ENCODE data around the gene NABP2. TPM values are rescaled to one million over a fixed set of nuclear protein-coding genes. Genes with fewer than 3 reads are reported as not detected.

Gene NABP2
- polyA plus RNA-seq, 1 donor (not counting 4 experiments of a cell fraction or from before 2014, with no cell fraction given): 53.5 TPM

GRCh38 chr12:56205445-56205844, 18.7 kb upstream of the NABP2 start:
- Histone ChIP-seq H2AFZ (ENCODE audit: control insufficient read depth, low read length) (no peak overlapping the region), H3K9me3 (ENCODE audit: control insufficient read depth, low read depth, low read length) (no peaks in the 10 kb centered on the region), H3K4me3 (ENCODE audit: control insufficient read depth in 2 of 3, extremely low read depth in 1 of 3, insufficient read depth in 2 of 3, low read depth in 1 of 3, low read length in 3 of 3) (no peak overlapping the region), H3K79me2 (ENCODE audit: control insufficient read depth, insufficient read depth, low read length) (no peaks in the 10 kb centered on the region), H3K4me2 (ENCODE audit: control insufficient read depth, extremely low read depth, insufficient read depth, low read depth, low read length) (no peak overlapping the region), H3K4me1 (ENCODE audit: control insufficient read depth, extremely low read depth, insufficient read depth, low read length) (no peaks in the 10 kb centered on the region), H3K9ac (ENCODE audit: control insufficient read depth, extremely low read depth, insufficient read depth, low read length) (no peak overlapping the region), H3K36me3 (ENCODE audit: control insufficient read depth in 2 of 2, extremely low read depth in 1 of 2, insufficient read depth in 2 of 2, low read length in 2 of 2) (peaks cover 22 to 43% of the 10 kb centered on the region in 2 experiments), H3K27ac (ENCODE audit: control insufficient read depth, insufficient read depth, low read length) (no peak overlapping the region), H4K20me1 (ENCODE audit: control insufficient read depth, extremely low read depth, insufficient read depth, low read length) (no peaks in the 10 kb centered on the region), H3K9me1 (ENCODE audit: control insufficient read depth, extremely low read depth, insufficient read depth, low read length) (no peaks in the 10 kb centered on the region), H3K27me3 (ENCODE audit: control insufficient read depth, extremely low read depth, insufficient read depth, low read length) (no peaks in the 10 kb centered on the region)
- TF ChIP-seq, protein P1, sequence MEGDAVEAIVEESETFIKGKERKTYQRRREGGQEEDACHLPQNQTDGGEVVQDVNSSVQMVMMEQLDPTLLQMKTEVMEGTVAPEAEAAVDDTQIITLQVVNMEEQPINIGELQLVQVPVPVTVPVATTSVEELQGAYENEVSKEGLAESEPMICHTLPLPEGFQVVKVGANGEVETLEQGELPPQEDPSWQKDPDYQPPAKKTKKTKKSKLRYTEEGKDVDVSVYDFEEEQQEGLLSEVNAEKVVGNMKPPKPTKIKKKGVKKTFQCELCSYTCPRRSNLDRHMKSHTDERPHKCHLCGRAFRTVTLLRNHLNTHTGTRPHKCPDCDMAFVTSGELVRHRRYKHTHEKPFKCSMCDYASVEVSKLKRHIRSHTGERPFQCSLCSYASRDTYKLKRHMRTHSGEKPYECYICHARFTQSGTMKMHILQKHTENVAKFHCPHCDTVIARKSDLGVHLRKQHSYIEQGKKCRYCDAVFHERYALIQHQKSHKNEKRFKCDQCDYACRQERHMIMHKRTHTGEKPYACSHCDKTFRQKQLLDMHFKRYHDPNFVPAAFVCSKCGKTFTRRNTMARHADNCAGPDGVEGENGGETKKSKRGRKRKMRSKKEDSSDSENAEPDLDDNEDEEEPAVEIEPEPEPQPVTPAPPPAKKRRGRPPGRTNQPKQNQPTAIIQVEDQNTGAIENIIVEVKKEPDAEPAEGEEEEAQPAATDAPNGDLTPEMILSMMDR (optimal IDR thresholded peaks at IDR 0.05 in 1 of 3, IDR thresholded peaks at IDR 0.05 in 1 of 3, conservative IDR thresholded peaks at IDR 0.05 in 1 of 3; ENCODE audit: extremely low read depth in 1 of 3, insufficient read depth in 2 of 3, low read length in 3 of 3): no peak
- TF ChIP-seq EZH2 (IDR thresholded peaks at IDR 0.05; ENCODE audit: low read length): no peak
- dilution Hi-C loops (cut with MboI; ENCODE audit: extremely low pct_ligation_motif_present, low sequenced_read_pairs): no loop called here
- DNase-seq (ENCODE audit: low read depth, low spot score): no peak
- FAIRE-seq: no peak

DNA sequence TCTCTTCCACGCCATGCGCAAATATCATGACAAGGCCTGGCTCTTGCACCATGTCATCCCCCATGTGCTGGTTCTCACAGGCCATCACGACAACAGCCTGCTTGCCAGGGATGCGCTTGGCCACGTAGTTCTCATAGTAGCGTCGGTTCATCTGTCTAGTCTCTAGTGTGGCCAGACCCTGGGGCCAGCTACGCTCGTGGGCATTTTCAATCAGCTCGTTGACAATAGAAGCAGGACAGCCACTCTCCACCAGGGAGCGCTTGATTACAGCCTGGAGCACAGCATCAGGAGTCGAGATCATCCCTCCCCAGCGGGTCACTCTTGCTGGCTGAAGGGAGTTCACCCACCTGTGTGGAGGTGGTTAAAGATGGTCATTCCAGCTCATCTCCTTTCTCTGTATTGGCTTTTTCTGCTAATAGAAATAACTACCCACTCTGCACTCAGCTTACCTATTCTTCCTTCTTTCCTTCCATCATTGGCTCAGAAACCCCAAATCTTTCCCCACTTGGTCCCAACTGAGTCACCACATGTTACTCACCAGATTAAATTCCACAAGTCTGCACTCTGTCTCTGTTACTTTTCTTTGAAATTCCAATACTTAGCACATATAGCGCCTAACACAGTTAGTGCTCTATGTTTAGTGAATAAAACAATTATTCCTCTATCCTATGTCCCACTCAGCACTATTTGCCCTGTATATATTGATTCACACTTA, 17.5 kb upstream of the NABP2 start:
- no peak overlapping the region for H2AFZ ChIP-seq (ENCODE audit: control insufficient read depth, low read length)
- TF ChIP-seq, protein P1 (optimal IDR thresholded peaks at IDR 0.05 in 1 of 3, IDR thresholded peaks at IDR 0.05 in 1 of 3, conservative IDR thresholded peaks at IDR 0.05 in 1 of 3; ENCODE audit: extremely low read depth in 1 of 3, insufficient read depth in 2 of 3, low read length in 3 of 3): peak; percentile 68 to 78 (median 71)
- TF ChIP-seq EZH2 (IDR thresholded peaks at IDR 0.05; ENCODE audit: low read length): no peak
- peaks cover 26 to 43% of the 10 kb centered on the region in 2 experiments for H3K36me3 ChIP-seq (ENCODE audit: control insufficient read depth in 2 of 2, extremely low read depth in 1 of 2, insufficient read depth in 2 of 2, low read length in 2 of 2)
- H3K9me3 ChIP-seq (ENCODE audit: control insufficient read depth, low read depth, low read length): no peaks in the 10 kb centered on the region
- no peak overlapping the region for H3K27ac ChIP-seq (ENCODE audit: control insufficient read depth, insufficient read depth, low read length)
- no peak overlapping the region for H3K9ac ChIP-seq (ENCODE audit: control insufficient read depth, extremely low read depth, insufficient read depth, low read length)
- no peaks in the 10 kb centered on the region for H4K20me1 ChIP-seq (ENCODE audit: control insufficient read depth, extremely low read depth, insufficient read depth, low read length)
- no peak for DNase-seq (ENCODE audit: low read depth, low spot score)
- dilution Hi-C loops (cut with MboI; ENCODE audit: extremely low pct_ligation_motif_present, low sequenced_read_pairs): no loop called here
- no peak overlapping the region for H3K4me2 ChIP-seq (ENCODE audit: control insufficient read depth, extremely low read depth, insufficient read depth, low read depth, low read length)
- H3K9me1 ChIP-seq (ENCODE audit: control insufficient read depth, extremely low read depth, insufficient read depth, low read length): no peaks in the 10 kb centered on the region
- H3K79me2 ChIP-seq (ENCODE audit: control insufficient read depth, insufficient read depth, low read length): no peaks in the 10 kb centered on the region
- no peaks in the 10 kb centered on the region for H3K27me3 ChIP-seq (ENCODE audit: control insufficient read depth, extremely low read depth, insufficient read depth, low read length)
- FAIRE-seq: no peak
- H3K4me1 ChIP-seq (ENCODE audit: control insufficient read depth, extremely low read depth, insufficient read depth, low read length): no peaks in the 10 kb centered on the region
- no peak overlapping the region for H3K4me3 ChIP-seq (ENCODE audit: control insufficient read depth in 2 of 3, extremely low read depth in 1 of 3, insufficient read depth in 2 of 3, low read depth in 1 of 3, low read length in 3 of 3)

All from keratinocyte (primary cell).